PC-3 (cell line): ENCODE results near the gene TCF7L1. TPM values are rescaled to one million over a fixed set of nuclear protein-coding genes. Genes with fewer than 3 reads are reported as not detected.

ENCODE experiments used
- ATAC-seq: fragments of 200-7000 bp; cut with Tn5 transposase; 2 replicates; pipeline ENCODE4 v1.9.1; 2020; ENCODE audit warnings: mild to moderate bottlenecking, moderate library complexity
- BruUV-seq: library from RNA; stranded (reverse); fragments of 400-500 nt; replicated peaks from 2 replicates; lab custom pipeline; 2021; lab: Mats Ljungman, UMichigan
- CTCF ChIA-PET: fragments of 300-600 bp; sonication (Branson Sonifier 250); formaldehyde crosslinking; loops from one replicate; lab custom pipeline; 2022; ENCODE audit warnings: antibody characterized with exemption; lab: Charles Lee
- POLR2A ChIA-PET: fragments of 300-600 bp; sonication (Branson Sonifier 250); formaldehyde crosslinking; loops from one replicate; lab custom pipeline; 2022; ENCODE audit warnings: antibody characterized with exemption; ENCODE audit not compliant: unreplicated experiment; lab: Charles Lee
- DNase-seq: peaks from one replicate; pipeline ENCODE4 v3.0.0-alpha.2; 2015
- H2AFZ ChIP-seq: fragments of 300-600 bp; sonication (generic); 2 replicates; pipeline ENCODE4 v1.6.0; 2016; ENCODE audit warnings: antibody characterized with exemption, low read length
- H3F3A ChIP-seq: fragments of 300-600 bp; sonication (generic); one replicate; pipeline ENCODE4 v1.6.0; 2017; ENCODE audit warnings: antibody characterized with exemption, low read length, control low read depth, mild to moderate bottlenecking; ENCODE audit not compliant: unreplicated experiment
- H3K27ac ChIP-seq: fragments of 300-600 bp; sonication (generic); 2 replicates; pipeline ENCODE4 v1.5.1; 2016; ENCODE audit warnings: mild to moderate bottlenecking, low read length
- H3K27me3 ChIP-seq: fragments of 300-600 bp; sonication (generic); 2 replicates; pipeline ENCODE4 v1.6.1; 2016; ENCODE audit warnings: low read length, mixed read lengths
- H3K36me3 ChIP-seq: fragments of 300-600 bp; sonication (generic); 2 replicates; pipeline ENCODE4 v1.6.1; 2016; ENCODE audit warnings: low read depth, mixed run types, low read length, mixed read lengths
- H3K4me1 ChIP-seq: fragments of 300-600 bp; sonication (generic); 2 replicates; pipeline ENCODE4 v1.5.1; 2016; ENCODE audit warnings: low read length; ENCODE audit not compliant: insufficient read depth
- H3K4me2 ChIP-seq: fragments of 300-600 bp; sonication (generic); 2 replicates; pipeline ENCODE4 v1.6.0; 2016; ENCODE audit warnings: low read length
- H3K4me3 ChIP-seq: fragments of 300-600 bp; sonication (generic); 2 replicates; pipeline ENCODE4 v1.5.1; 2016; ENCODE audit warnings: mild to moderate bottlenecking, low read length, mixed read lengths
- H3K79me2 ChIP-seq: fragments of 300-600 bp; sonication (generic); 2 replicates; pipeline ENCODE4 v1.6.1; 2017; ENCODE audit warnings: low read length, mixed read lengths
- H3K9ac ChIP-seq: fragments of 300-600 bp; sonication (generic); 2 replicates; pipeline ENCODE4 v1.6.0; 2016; ENCODE audit warnings: mild to moderate bottlenecking, low read length
- H3K9me2 ChIP-seq: fragments of 300-600 bp; sonication (generic); replicated peaks from 2 replicates; pipeline ENCODE4 v1.6.1; 2016; ENCODE audit warnings: mixed run types, low read length, mixed read lengths
- H3K9me3 ChIP-seq: fragments of 300-600 bp; sonication (generic); 2 replicates; pipeline ENCODE4 v1.6.1; 2016; ENCODE audit warnings: low read length, mixed read lengths
- H4K20me1 ChIP-seq: fragments of 300-600 bp; sonication (generic); 2 replicates; pipeline ENCODE4 v1.6.1; 2016; ENCODE audit warnings: low read length, mixed read lengths
- CTCF ChIP-seq: fragments of 300-600 bp; sonication (generic); conservative IDR thresholded peaks from 2 replicates; pipeline ENCODE4 v1.5.1; 2017; ENCODE audit warnings: antibody characterized with exemption, low read depth, mild to moderate bottlenecking, low read length
- EZH2 ChIP-seq: fragments of 300-600 bp; sonication (generic); IDR thresholded peaks from one replicate; pipeline ENCODE4 v1.6.1; 2017; ENCODE audit warnings: antibody characterized with exemption, mild to moderate bottlenecking, low read length; ENCODE audit not compliant: unreplicated experiment
- EZH2phosphoT487 ChIP-seq: fragments of 300-600 bp; sonication (generic); IDR thresholded peaks from 2 replicates; pipeline ENCODE4 v1.6.1; 2018; ENCODE audit warnings: mild to moderate bottlenecking, antibody characterized with exemption, low read length, borderline replicate concordance
- intact Hi-C: fragments of 100-400 bp; cut with micrococcal nuclease; formaldehyde crosslinking; loops from 2 replicates; pipeline ENCODE4 v1.9.0; 2023
- total RNA-seq: library from RNA; depleted of rRNA; stranded (reverse); fragments of >200 nt; gene quantifications from 2 replicates; pipeline ENCODE4 v1.2.3, GENCODE V29; 2014

Gene TCF7L1
- total RNA-seq, 1 experiment from 2014 or later = 1.8 TPM

- Histone ChIP-seq H3K27me3 (no peaks in the 10 kb centered on the region), H3F3A (no peaks in the 10 kb centered on the region), H3K4me3 (no peak overlapping the region), H3K79me2 (no peaks in the 10 kb centered on the region), H2AFZ (no peak overlapping the region), H3K27ac (no peak overlapping the region), H3K4me2 (no peak overlapping the region), H4K20me1 (no peaks in the 10 kb centered on the region), H3K9me2 (no peaks in the 10 kb centered on the region), H3K9me3 (no peaks in the 10 kb centered on the region), H3K4me1 (peaks cover 20% of the 10 kb centered on the region), H3K36me3 (no peaks in the 10 kb centered on the region), H3K9ac (no peak overlapping the region)
- BruUV-seq = no TSS peak
- intact Hi-C loops = loop anchor here (5.0 kb wide), 1 partner anchor 70 kb away; no protein-coding TSS in a partner anchor
- no peak for DNase-seq
- ChIA-PET CTCF (interaction anchor here (0.6 kb wide), 1 partner anchor 114 kb away, joined by 4 read pairs; no protein-coding TSS in a partner anchor), POLR2A (no interaction called here)
- ATAC-seq = no peak
- no peak for TF ChIP-seq EZH2phosphoT487
- no peak for TF ChIP-seq EZH2
- TF ChIP-seq CTCF = no peak
Observed at GRCh38 chr2:85247610-85248009, 114.4 kb downstream of the TCF7L1 start.

GRCh38 chr2:85248773-85249509, 115.7 kb downstream of the TCF7L1 start:
- no peaks in the 10 kb centered on the region for H3K27me3 ChIP-seq
- no peaks in the 10 kb centered on the region for H3K9me2 ChIP-seq
- H3K4me2 ChIP-seq = peak overlapping the region; percentile 76
- peak overlapping the region; percentile 40; the same call in 1 of the 2 replicates for H3K4me3 ChIP-seq
- TF ChIP-seq EZH2phosphoT487 (no peak), EZH2 (no peak), CTCF (no peak)
- H3K27ac ChIP-seq = peak overlapping the region; percentile 76
- peak overlapping the region; percentile 64 for H2AFZ ChIP-seq
- intact Hi-C loops = loop anchor here (1.0 to 5.0 kb wide), 2 partner anchors 72 to 116 kb away; partner anchors contain the start of gene TCF7L1
- CTCF ChIA-PET = interaction anchor here (0.7 kb wide), 1 partner anchor 182 kb away, joined by 4 read pairs; no protein-coding TSS in a partner anchor
- peak; percentile 92 for DNase-seq
- H3K9ac ChIP-seq = 0 out of 2 replicates have a peak overlapping the region, but pooled peaks have one; percentile 7
- no peaks in the 10 kb centered on the region for H4K20me1 ChIP-seq
- peak; percentile 95 for ATAC-seq
- no TSS peak for BruUV-seq
- H3F3A ChIP-seq = no peaks in the 10 kb centered on the region
- POLR2A ChIA-PET = interaction anchor here (0.9 kb wide), 1 partner anchor 340 kb away, joined by 13 read pairs; no protein-coding TSS in a partner anchor
- H3K79me2 ChIP-seq = no peaks in the 10 kb centered on the region
- H3K36me3 ChIP-seq = no peaks in the 10 kb centered on the region
- peaks cover 20% of the 10 kb centered on the region for H3K4me1 ChIP-seq
- no peaks in the 10 kb centered on the region for H3K9me3 ChIP-seq

GRCh38 chr2:85250045-85250444, 116.9 kb downstream of the TCF7L1 start:
- intact Hi-C loops = no loop called here
- Histone ChIP-seq H3K27me3 (no peaks in the 10 kb centered on the region), H3K9me2 (no peaks in the 10 kb centered on the region), H3K9me3 (no peaks in the 10 kb centered on the region), H3K4me3 (no peak overlapping the region), H2AFZ (no peak overlapping the region), H3K4me1 (peaks cover 20% of the 10 kb centered on the region), H3F3A (no peaks in the 10 kb centered on the region), H3K79me2 (no peaks in the 10 kb centered on the region), H3K27ac (no peak overlapping the region), H4K20me1 (no peaks in the 10 kb centered on the region), H3K4me2 (no peak overlapping the region), H3K9ac (no peak overlapping the region), H3K36me3 (no peaks in the 10 kb centered on the region)
- no peak for TF ChIP-seq EZH2
- TF ChIP-seq CTCF = no peak
- no peak for TF ChIP-seq EZH2phosphoT487
- no peak for DNase-seq
- BruUV-seq = no TSS peak
- CTCF ChIA-PET = no interaction called here
- no peak for ATAC-seq
- POLR2A ChIA-PET = no interaction called here
